ENCODE data around the gene EVI2A.

EVI2A gene

DNA sequence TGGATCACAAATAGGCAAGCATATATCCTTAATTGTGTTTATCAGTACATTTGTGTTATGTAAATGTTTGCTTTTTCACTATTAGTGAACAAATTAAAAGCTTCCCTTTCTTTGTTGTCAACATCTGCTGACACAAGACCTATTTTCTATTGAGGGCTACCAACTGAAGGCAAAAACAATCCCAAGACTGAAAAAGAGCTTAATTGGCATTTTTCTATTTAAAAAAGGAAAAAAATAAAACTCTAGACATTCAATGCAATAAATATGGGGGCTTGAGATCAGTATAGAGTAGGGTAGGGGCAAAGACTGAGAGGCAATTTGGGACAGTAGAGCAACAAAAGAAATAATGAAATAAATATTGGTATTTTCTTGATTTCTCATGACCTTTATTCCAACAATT is 48.6 kb downstream of the EVI2A start:
- no peak for DNase-seq (ENCODE audit: low spot score)

- no peak for DNase-seq (ENCODE audit: low spot score)
Measured at GRCh38 chr17:31272236-31272635, 49.2 kb downstream of the EVI2A start.

DNA sequence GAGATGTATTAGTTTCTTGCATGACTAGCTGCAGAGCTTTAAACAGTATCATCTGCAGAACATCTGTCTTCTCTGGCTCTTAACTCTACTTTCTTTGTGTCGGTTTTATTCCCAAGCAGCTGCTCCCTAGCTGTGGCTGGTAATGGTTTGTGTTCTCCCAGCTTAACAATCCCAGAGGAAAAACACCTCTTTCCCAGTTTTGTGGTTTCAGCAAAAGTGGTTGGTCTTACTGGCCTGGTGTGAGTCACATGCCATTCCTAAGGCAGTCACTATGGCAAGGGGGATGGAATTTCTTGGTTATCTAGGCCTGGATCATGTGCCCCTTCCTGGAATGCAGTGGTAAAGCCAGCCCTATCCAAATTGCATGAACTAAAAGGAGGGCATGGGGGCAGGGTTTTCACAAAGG is 51.8 kb downstream of the EVI2A start:
- DNase-seq (ENCODE audit: low spot score): no peak

- no peak for DNase-seq (ENCODE audit: low spot score)
Measured at GRCh38 chr17:31269036-31269577, 52.3 kb downstream of the EVI2A start.
